Ramos (cell line): ENCODE results near the gene NKX2-1.

Source experiments
- in situ Hi-C: fragments of 300-500 bp; cut with MboI; formaldehyde crosslinking; loops from one replicate; pipeline ENCODE4 v1.14.3; 2022; ENCODE audit warnings: low sequenced_read_pairs; ENCODE audit not compliant: unreplicated experiment

NKX2-1 gene

DNA sequence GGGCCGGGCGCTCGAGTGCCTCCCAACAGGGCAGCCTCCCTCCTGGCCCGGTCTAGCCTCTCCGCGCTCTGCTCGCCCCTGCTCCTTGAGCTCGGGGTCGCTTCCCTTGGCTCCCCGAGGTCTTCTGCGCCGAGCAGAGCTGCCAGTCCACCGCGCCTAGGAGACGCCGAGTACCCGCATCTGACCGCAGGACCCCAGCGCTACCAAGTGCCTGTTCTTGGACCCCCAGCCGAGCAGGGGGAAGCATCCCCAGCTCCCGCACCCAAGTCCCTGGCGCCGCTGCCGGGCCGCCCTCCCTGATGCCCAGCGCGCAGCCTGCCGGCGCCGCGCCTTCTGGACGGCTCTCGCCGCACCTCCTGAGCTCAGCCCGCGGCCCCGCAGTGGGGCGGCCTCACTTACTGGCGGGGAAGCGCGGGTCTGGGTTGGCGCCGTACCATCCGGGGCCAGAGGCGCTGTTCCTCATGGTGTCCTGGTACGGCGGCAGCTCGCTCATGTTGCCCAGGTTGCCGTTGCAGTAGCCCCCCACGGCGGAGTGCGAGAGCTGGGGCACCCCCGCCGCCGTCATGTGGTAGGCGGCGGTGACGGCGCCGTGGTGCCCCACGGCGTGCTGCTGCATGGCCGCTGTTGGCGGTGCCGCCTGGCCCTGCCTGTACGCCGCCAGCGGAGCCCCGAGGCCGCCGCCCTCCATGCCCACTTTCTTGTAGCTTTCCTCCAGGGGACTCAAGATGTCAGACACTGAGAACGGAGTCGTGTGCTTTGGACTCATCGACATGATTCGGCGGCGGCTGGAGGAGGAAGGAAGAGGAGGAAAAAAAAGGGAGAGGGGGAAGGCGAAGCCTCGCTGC lies 1.2 kb downstream of the NKX2-1 start:
- in situ Hi-C loops = no loop called here

DNA sequence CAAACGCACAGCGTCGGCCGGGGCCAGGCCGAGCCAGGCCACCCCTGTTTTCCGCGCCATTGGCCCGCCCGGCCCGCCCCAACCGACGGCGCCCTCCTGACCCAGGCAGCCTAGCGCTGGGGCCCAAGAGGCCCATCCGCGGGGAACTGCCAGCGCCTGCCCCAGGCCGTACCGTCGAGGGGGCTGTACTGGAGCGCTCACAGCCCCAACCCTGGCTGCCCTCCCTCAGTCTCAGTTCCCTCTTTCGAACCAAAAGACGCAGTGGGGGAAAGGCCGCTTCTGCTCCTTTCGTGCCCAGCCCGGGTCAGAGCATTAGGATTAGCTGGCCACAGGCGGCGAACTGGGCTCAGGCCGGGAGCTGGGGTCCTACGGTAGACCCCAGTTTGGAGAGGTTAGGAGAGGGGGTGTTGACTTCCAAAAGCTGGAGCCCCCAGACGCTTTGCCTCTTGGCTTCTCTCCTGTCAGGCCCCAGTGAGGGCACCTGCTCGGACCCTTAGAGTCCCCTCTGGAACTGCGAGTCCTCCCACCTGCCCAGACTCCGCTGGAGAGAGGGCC lies 1.9 kb downstream of the NKX2-1 start:
- in situ Hi-C loops = no loop called here

DNA sequence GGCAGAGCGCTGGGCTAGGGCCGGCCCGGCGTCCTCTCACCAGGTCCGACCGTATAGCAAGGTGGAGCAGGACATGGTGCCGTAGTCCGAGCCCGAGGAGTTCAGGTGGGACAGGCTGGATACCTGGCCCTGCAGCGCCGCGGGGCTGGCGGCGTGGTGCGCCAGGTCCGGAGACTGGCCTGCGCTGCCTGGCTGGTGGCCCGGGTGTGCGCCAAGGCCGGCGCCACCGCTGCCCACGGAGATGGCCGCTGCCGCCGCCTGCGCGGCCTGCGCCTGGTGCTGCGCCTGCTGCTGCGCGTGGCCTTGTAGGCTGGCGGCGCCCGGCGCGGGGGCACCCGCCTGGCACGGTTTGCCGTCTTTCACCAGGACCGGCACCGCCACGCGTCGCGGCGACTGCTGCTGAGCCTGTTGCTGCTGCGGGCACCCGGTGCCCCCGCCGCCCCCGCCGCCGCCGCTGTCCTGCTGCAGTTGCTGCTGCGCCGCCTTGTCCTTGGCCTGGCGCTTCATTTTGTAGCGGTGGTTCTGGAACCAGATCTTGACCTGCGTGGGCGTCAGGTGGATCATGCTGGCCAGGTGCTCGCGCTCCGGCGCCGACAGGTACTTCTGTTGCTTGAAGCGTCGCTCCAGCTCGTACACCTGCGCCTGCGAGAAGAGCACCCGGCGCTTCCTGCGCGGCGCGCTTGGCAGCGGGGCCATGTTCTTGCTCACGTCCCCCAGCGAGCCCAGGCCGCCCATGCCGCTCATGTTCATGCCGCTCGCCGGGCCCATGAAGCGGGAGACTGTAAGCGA lies 2.6 kb downstream of the NKX2-1 start:
- in situ Hi-C loops = no loop called here

GRCh38 chr14:36516719-36517241 lies 3.3 kb downstream of the NKX2-1 start:
- in situ Hi-C loops = no loop called here

GRCh38 chr14:36515896-36516718 lies 3.9 kb downstream of the NKX2-1 start:
- in situ Hi-C loops = no loop called here

- in situ Hi-C loops = no loop called here
These were observed 4.9 kb downstream of the NKX2-1 start for GRCh38 chr14:36515105-36515593.

- in situ Hi-C loops = no loop called here
These were observed 5.5 kb downstream of the NKX2-1 start for GRCh38 chr14:36514278-36515104.

DNA sequence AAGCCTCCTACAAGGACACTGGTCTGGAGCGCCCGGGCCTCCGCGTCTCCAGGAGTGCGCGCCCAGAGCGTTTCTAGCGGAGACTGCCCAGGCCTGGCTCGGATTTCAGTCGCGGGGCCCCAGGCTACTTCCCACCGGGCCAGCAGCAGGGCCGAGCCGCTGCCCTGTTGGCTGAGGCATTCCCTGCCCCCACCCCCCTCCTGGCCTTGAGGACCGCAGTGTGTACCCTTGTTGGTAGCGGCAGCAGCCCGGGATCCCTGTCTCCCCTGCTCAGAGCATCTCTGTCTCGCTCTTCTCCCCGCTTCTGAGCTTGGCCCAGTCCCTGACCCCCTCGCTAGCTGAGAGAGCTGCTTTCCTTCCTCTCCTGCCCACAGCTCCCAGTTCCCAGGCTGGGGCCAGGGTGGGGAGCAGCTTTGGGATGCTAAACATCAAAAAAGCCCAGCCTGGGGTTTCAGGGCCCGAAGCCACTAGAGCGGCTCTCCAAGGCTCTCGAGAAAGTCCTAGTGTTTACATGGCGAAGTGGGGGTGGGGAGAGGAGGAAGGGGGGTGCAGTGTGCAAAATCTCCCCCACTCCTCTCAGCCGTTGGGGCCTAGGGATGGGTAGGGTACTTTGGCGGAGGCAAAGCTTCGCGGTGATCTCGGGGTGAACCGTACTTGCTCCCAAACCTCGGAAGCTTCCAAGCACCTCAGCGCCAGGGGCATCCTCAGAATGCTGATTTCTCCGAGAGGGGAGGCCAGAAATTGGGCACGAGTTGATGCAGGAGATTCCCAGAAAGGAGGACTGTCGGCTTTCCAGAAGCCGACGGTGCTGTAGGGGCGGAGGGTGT lies 6.4 kb downstream of the NKX2-1 start:
- in situ Hi-C loops = no loop called here

- in situ Hi-C loops = no loop called here
These were observed 7.0 kb downstream of the NKX2-1 start for GRCh38 chr14:36513012-36513420.

DNA sequence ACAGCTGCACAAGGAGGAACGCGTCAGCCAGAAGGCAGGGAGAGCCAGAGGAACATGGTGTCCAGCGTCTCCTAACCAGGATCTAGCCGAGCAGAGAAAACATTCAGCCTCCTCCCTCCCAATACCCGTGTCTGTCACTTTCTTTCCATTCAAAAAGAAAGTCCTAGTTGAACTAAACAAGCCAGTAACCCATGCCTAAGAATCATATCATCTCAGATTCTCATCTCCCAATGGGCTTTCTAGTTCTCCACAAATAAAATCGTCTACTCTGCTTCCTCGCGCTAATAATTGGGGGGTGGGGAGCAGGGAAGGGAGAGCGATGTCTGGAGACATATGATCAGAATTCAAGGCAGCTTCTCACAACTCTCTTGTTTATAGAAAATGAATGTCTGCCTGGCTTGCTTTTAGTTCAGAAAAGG lies 7.4 kb downstream of the NKX2-1 start:
- in situ Hi-C loops = no loop called here

GRCh38 chr14:36511981-36512584 lies 7.9 kb downstream of the NKX2-1 start:
- in situ Hi-C loops = no loop called here

DNA sequence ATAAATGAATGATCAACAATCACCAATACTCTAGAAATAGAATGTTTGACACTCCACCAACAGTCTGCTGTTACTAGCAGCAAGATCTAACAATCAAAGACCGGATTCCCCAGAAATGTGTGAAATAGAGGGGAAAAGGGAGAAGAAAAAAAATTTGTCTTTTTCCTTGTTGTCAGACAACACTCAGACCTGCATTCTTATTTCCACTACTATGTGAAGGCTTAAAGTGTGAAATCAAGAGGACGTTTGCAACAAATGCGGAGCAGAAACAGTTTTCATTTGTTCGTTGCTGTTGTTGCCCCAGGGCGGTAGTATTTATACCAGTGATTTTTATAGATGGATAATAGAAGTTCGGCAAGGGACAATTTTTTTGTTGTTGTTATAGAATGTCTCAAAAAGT lies 9.2 kb downstream of the NKX2-1 start:
- in situ Hi-C loops = no loop called here

DNA sequence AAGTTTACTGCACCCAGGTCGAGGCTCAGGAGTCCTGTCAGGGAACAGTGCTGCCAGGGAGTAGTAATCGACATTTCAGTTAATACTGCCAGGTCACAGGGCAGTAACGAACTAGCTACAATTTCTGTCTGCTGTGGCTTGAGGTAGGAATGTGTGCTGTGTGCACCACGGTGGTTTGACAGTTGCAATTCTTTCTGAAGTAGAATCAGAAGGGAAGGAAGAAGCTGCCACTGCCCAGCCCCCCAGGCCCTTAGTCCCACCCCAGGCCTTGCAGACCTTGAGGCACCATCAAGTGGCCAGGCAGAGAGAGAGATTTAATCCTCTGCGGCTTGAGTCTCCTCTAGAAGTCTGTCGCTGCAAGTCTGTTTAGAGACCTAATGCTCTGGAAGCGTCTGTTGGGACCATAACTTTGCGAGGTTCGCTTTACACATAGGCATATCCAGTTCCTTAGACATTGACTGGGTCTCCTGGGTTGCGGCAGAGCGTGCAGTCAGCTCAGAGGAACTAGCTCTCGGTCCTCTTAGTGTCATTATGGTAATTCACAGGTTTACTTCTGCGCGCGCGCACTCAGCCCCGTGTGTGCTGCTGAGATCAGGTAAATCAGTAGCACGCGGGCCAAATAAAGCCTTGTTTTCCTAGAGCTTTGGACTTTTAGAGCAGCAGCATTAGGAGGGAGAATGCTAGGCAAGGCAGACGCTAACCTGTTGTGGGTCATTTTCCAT lies 9.8 kb downstream of the NKX2-1 start:
- in situ Hi-C loops = no loop called here

- in situ Hi-C loops = no loop called here
These were observed 10.7 kb downstream of the NKX2-1 start for GRCh38 chr14:36509069-36509917.

GRCh38 chr14:36508418-36509068 lies 11.5 kb downstream of the NKX2-1 start:
- in situ Hi-C loops = no loop called here
